Transverse colon (tissue), 3 donors: ENCODE measurements around the gene SFXN5.

Source experiments
- CTCF ChIP-seq, 5 experiments: fragments of 200-600 bp in 3 of 5; fragments of 450-650 bp in 2 of 5; sonication (generic) in 3 of 5; IDR thresholded peaks; 1 replicate in 2 of 5; 2 replicates in 3 of 5; pipeline ENCODE4 v1.5.1; 2016 to 2017; ENCODE audit warnings: antibody characterized with exemption in 5 of 5, inconsistent platforms in 3 of 5, mild to moderate bottlenecking in 2 of 5, moderate library complexity in 1 of 5
- POLR2A ChIP-seq: fragments of 450-650 bp; IDR thresholded peaks from one replicate; pipeline ENCODE4 v1.6.1; 2016; ENCODE audit warnings: antibody characterized with exemption, mild to moderate bottlenecking, moderate library complexity

- TF ChIP-seq POLR2A (no peak), CTCF (IDR thresholded peaks at IDR 0.05) (no peak)
Observed at GRCh38 chr2:72989770-72990556, 81.5 kb downstream of the SFXN5 start.
